GM19328 (cell line): ENCODE measurements around the gene COQ8A.
"Not testable (repeated sequence)": the region's sequence is repeated elsewhere in the genome, so short reads cannot be mapped to it uniquely, and the experiment has no call there.

Experiments
- ATAC-seq: cut with Tn5 transposase; IDR thresholded peaks from one replicate; pipeline ENCODE4 v1.9.1; 2021; ENCODE audit warnings: mild to moderate bottlenecking, moderate library complexity; ENCODE audit not compliant: unreplicated experiment

COQ8A gene

DNA sequence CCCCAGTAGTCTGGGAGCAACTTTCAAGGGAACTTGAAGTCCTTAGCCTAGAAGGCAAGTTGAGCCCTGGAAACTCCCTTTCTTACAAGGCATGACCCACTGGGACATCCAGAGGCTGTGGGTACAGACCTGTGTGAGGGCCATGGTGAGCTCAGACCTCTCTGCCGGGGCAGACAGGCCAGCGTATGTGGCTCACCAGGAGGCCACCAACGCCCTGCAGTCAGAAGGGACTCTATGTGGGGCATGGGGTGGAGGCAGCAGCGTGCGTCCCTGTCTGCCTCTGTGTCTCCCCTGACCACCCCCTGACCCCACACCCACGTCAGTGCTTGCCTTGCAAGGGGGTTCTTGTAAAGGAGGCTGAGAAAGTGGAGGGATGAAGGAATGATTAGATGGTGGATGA is 10.8 kb downstream of the COQ8A start:
- no peak for ATAC-seq

DNA sequence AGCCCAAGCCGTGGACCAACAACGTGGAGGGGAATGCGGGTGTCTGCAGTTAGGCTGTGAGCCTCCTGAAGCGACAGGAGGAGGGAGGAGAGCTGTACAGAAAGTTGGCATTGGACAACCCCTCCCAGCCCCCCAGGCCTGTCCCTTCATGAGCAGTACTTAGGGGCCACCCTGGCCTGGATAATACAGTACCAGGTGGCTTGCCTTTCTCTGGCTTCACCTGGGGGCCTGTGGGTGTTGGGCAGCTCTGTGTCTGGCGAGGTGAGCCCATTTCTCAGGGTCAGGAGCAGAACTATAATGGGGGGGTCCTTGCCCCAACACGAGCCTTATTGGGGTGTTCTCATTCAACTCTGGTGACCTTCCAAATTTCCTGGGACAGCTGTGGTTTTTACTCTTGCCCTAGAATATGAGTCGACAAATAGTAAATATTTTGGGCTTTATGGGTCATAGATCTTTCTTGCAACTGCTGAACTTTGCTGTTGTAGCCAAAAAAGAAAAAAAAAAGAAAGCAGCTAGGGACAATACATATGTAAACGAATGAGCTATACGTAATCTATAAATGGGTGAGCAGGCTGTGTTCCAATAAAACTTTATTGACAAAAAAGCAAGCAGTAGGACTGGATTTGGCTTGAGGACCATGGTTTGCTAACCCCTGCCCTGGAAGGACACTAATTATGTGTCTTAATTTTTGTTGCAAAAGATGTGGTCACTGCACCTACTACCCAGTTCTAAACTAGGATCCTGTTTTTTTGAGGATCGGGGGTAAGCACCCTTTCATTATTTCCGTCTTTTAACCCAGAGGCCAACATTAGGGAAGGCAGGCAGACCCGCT is 11.4 kb downstream of the COQ8A start:
- ATAC-seq, result no peak

DNA sequence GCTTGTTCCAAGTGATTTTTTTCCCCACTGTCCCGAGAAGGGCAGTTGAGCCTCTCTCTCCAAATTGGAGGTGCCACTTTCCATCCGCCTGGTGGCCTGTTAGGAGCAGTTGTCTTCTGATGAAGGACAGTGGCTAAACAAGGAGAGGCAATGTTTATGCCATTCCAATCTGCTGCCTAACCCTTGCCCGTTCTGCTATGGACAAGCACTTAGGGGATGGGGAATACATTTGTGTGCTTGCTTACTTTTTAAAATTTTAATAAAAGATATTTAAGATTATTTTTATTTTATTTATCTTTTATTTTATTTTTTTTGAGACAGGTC is 12.0 kb downstream of the COQ8A start:
- no peak for ATAC-seq

DNA sequence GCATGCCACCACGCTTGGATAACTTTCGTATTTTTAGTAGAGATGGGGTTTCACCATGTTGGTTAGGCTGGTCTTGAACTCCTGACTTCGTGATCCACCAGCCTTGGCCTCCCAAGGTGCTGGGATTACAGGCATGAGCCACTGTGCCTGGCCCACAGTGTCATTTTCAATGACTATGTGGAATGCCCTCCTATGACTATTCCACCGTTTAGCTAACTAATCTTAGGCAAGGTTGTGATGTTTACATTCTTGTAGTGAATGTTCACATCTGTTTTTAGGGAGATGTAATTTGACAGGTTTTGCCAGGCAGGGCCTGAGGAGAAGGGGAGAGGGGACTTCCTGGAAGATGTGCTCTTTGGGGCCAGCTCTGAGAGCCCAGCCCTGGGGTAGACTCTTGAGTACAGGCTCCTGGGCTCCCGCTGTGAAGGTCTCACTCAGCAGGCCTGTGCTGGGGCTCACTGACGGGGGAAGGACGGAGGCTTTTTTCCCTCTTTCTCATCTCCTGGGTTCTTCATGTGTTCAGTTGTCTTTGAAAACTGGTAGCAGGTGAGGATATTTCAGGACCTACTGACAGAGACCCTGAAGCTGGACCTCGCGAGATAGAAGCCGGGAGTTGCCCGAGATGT is 13.2 kb downstream of the COQ8A start:
- ATAC-seq, result no peak

DNA sequence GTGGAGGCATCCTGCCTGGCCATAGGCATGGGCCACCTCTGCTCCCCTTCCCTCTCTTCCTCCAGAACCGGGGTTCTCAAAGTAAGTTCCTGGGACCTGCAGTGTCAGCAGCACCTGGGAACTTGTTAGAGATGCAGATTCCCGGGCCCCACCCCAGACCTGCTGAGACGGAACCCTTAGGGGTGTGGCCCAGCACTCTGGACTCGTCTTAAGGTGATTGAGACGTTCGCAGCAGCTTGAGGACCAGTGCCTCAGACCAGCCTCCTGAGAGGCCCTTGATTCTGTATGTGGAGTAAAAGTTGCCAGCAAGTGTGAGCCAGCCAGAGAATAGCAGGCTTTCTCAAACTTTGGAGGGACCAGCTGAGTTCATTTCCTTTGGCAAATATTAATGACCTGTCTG is 14.2 kb downstream of the COQ8A start:
- no peak for ATAC-seq

DNA sequence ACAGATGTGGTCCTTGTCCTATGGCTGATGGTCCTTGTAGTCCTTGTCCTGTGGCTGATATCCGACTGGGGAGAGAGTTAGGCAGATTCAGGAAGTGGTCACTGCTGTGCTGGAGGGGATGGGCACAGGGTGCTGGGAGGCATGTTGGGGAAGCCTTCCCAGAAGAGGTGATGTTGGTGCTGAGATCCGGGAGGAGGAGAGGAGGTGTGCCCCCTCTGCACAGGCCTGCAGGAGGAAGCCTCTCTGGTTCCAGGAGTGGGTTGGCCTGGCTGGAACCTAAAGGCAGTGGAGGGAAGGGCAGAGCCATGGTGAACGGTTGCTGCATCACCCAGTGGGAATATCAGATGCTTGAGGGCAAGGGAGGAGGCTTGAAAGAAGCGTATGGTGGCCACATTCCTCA is 14.7 kb downstream of the COQ8A start:
- no peak for ATAC-seq

DNA sequence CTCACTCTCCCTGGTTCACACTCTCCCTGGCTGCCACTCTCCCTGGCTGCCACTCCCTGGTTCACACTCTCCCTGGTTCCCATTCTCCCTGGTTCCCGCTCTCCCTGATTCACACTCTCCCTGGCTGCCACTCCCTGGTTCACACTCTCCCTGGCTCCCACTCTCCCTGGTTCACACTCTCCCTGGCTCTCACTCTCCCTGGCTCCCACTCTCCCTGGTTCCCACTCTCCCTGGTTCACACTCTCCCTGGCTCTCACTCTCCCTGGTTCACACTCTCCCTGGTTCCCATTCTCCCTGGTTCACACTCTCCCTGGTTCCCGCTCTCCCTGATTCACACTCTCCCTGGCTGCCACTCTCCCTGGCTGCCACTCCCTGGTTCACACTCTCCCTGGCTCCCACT is 15.8 kb downstream of the COQ8A start:
- not testable (repeated sequence) for ATAC-seq

DNA sequence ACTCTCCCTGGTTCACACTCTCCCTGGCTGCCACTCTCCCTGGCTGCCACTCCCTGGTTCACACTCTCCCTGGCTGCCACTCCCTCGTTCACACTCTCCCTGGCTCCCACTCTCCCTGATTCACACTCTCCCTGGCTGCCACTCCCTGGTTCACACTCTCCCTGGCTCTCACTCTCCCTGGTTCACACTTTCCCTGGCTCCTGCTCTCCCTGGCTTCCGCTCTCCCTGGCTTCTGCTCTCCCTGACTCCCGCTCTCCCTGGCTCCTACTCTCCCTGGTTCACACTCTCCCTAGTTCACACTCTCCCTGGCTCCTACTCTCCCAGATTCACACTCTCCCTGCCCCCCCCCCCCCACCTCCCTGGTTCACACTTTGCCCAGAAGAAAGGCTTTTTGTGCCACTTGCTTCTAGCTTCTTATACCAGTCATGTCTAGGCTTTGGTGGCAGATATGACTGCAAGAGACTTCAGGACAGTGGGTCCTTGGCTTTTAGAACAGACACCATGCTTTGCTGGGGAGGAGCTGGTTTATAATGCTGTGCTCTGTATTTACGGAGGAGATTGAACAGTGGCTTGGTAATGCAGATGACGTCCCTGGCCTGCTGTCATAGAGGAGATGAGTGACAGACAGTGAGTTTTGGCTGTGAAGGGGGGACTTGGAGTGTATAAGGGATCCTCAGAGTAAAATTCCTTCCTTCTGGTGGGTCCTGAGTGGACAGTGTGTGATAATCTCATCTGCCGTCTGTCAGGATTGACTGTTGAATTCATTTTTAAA is 17.0 kb downstream of the COQ8A start:
- no peak for ATAC-seq

DNA sequence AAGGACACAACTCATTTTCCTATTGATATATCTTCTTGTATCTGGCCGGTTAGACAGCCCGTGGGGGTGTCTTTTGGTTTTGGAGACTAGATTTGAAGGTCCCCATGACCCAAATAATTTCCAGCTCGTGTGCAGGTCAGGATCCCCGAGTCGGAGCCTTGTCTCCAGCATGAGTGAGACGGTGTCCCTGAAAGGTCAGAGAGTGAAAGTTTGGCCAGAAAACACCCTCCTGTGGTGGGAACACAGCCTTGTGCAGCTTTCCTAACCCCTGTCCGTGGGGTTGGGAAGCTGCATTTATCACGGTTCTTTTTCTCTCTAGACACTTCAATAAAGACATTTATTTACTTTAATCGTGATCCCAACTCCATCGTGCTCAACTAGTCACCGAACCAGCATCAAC is 17.6 kb downstream of the COQ8A start:
- no peak for ATAC-seq

DNA sequence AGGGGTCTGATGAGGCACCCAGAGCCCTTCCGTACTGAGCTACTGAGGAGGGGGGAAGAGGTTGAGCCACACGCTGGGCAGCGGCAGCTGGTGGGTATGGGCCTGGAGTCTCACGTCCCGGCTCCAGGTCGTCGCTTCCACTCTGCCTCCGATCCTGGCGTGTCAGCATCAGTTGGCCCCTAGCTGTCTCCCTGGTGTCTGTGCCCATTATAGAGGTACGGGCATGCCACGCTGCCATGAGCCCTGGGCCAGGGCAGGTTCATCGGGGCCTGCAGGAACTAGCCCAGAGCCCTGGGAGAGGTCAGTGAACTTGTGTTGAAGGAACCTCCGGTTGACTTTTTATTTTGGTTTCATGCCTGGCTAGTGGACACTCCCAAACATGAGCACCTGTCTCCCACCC is 18.2 kb downstream of the COQ8A start:
- ATAC-seq, result no peak

DNA sequence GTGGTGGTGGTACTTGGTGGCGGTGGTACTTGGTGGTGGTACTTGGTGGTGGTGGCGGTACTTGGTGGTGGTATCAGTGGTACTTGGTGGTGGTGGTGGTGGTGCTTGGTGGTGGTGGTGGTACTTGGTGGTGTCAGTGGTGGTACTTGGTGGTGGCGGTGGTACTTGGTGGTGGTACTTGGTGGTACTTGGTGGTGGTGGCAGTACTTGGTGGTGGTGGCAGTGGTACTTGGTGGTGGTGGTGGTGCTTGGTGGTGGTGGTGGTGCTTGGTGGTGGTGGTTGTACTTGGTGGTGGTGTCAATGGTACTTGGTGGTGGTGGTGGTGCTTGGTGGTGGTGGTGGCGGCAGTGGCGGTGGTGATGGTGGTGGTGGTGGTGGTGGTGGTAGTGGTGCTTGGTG is 20.2 kb downstream of the COQ8A start:
- no peak for ATAC-seq

DNA sequence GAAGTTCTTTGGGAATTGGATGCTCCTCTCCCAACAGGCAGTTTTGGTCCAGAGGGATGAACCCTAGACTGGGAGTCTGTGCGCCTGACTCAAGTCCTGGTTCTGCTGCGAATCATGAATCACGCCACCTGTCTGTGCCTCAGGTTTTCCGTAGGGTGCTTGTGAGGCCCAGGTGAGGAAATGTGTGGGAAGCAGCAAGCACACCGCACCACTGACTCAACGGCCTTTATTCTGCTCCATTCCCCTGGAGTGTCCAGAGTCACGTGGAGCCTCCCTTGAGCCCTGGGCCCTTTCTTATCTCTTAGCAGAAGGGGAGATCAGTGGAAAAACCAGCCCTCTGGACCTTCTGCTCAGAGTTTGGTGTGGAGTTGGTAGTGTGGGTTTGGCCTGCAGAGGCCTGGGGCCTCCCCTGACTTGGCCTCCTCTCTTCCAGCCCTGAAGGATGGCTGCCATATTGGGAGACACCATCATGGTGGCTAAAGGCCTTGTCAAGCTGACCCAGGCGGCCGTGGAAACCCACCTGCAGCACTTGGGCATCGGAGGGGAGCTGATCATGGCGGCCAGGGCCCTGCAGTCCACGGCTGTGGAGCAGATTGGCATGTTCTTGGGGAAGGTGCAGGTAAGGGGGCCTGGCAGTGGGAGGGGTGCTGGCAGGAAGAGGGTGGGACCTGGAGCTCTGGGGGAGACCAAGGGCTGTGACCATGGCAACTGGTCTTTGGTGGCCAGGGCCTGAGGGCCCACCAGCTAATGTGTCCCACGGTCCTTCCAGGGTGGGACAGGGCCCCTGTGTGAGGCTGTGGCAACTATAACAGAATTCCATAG is 21.1 kb downstream of the COQ8A start:
- ATAC-seq, result no peak

DNA sequence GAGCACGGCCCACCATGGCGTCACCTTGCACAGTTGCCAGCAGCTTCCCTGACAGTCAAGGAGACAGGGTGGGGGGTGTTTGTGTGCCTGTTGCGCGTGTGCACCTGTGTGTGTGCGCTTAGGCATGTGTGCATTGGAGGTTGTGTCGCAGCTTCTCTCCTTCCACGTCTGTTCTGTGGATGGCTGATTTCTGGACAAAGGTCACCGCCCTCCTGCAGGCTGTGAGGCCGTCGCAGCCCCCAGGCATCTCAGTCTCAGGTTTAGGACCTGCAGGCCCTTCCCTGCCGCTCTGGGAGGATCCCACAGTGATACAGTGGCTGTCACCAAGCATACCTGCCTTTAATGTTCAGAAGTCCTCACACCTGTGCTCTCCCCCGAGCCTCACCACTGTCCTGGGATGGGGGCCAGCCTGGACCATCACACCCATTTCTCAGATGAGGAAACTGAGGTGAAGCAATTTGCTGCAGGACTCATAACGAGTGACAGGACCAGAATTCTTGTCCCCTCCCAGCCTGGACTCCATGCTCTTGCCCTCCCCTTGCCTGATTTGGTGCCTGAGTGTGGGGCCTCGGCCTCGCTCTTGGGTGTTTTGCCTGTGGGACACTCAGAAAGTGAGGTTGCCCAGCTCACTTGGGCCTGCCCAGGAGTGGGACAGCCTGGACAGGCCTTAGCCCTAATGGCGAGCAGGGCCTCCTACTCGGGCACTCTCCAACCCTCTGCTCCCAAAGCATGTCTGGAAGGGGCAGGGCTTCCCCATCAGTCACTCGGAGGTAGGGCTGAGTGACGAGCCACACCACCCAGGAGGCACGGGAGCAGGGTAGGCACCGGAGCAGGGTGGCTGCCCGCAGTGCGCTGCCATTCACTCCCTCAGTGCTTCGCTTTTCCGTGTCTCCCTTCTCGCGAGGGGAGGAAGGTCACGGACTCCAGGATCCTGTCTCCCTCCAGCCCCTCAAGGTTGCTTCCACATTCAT is 22.6 kb downstream of the COQ8A start:
- ATAC-seq, result no peak

DNA sequence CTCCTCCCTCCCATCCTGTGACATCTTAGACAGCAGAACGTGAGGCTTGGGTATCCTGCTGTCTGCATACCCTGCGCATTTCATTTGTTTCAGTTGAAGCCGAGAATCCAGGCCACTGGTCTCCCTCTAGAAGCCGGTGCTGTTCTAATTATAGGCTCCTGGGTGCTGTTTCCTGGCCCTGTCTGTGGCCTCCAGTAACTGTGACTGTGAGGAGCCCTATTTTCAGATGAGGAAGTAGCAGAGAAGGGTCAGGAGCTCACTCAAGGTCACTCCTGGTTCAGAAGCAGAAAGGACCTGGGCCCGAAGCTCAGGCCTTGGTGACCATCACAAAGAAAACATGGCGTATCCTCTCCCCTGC is 24.0 kb downstream of the COQ8A start:
- ATAC-seq, result no peak

DNA sequence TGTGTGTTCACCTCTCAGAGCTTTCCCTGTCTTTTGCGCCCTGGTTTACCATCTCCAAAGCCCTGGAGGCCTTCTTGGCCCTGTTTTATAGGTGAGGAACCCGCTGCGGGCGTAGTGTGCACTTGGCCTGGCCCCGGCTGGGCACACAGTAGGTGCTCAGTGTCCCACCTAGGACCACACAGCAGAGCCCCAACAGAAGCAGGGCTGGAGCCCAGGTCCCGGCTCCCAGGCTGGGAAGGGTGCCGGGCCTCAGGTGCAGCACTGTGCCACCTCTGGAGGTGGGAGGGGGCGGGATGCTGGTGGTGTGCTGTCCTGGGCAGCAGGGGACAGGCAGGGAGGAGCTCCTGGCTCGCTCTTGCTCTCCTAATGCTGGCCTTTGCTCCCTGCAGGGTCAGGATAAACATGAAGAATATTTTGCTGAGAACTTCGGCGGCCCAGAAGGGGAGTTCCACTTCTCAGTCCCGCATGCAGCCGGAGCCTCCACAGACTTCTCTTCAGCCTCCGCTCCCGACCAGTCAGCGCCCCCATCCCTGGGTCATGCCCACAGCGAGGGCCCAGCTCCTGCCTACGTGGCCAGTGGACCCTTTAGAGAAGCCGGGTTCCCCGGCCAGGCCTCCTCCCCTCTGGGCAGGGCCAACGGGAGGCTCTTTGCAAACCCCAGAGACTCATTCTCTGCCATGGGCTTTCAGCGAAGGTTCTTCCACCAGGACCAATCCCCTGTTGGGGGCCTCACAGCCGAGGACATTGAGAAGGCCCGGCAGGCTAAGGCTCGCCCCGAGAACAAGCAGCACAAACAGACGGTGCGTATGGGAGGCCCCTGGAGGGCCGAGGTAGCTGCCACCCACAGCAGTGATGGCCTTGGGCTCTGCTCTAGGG is 24.8 kb downstream of the COQ8A start:
- ATAC-seq, result no peak

DNA sequence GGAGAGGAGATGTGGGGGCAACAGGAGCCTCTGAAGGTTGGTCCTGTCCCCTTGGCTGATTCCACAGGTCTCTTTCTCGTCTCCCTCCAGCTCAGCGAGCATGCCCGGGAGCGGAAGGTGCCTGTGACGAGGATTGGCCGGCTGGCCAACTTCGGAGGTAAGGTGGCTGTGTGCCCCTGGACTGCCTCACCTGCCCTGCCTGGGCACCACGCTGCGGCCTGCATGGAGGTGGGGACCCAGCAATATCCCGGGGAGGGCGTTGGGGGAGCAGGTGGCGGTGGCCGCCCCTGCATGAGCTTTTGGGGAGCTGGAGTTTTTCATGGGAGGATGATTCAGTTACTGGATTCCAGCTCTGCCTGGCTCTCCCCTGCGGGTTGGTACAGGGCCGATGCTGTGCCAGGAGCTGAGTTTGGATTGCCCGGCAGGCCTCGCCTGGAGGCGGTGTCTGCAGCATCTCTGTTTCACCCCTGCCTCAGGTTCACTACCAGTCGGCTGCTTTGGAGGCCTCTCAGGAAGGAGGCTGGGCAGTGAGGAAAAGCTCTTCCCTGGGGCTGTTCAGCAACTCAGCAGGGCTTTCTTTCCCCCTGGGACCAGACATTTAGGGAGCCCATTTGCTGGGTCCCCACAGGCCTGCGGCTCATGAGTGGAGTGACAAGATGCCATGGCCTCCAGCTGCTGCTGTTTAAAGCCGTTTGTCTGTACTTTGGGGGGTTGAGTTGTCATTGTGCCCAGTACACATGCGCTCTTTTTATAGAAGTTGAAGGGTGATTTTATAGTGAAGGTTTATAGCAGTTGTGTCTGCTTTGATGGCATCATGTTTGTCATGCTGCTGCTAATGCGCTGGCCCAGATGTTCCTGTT is 25.7 kb downstream of the COQ8A start:
- no peak for ATAC-seq

DNA sequence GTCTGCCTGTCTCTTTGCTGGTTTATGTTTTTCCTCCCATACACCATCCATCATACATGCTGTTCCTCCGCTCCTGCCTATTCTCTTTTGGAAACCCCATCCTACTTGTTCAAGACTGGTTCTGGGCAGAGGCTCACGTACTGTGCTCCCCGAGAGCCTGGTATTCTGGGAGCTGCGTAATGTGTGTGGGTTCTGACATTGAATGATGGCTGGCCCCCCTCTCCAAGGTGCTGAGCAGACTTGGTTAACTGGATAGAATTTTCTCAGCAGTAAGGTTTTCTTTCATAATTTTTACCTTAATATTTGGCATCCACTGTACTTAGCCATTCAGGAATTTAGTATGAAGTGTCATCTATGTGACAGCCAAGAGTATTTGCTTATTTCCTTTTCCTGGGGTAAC is 26.6 kb downstream of the COQ8A start:
- ATAC-seq, result no peak

DNA sequence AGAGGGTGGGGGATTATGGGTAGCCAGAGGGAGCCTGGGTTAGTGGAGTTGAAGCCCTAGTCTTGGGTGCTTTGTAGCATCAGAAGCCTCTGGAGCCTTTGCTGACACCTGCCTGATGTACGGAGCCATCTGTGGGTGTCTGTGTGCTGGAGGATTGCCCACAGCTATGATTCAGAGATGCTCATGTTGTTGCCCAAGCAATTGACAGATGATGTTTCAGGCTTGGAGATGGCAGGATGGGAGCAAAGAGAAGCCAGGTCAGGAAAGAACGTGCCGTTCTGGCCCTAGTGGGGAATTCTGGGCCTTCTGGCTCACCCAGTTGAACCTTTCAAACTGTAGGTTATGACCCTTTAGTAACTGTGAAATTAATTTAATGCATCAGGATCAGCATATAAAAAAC is 27.6 kb downstream of the COQ8A start:
- no peak for ATAC-seq
